ENCODE results near the gene SF3B1. TPM values are rescaled to one million over a fixed set of nuclear protein-coding genes. Genes with fewer than 3 reads are reported as not detected.

SF3B1 gene
- total and polyA plus RNA-seq, 2 of the 13 experiments (the other 11 are each of a cell fraction or from before 2014, with no cell fraction given) = 387 to 750 TPM

- TF ChIP-seq ATF6 (CRISPR knock-in tag; conservative IDR thresholded peaks at IDR 0.05) = no peak
- 0 out of 4 replicates have a peak, but pooled peaks of 1 of the 2 experiments have one; percentile 13 for TF ChIP-seq ATF4 (CRISPR knock-in tag; IDR thresholded peaks at IDR 0.05)
- peak; percentile 51; the same call in 1 of the 2 replicates for TF ChIP-seq ZNF788 (CRISPR knock-in tag; IDR thresholded peaks at IDR 0.05; ENCODE audit: borderline replicate concordance)
- TF ChIP-seq CREB3 (CRISPR knock-in tag; IDR thresholded peaks at IDR 0.05) = no peak
- TF ChIP-seq ZMYM2 (CRISPR knock-in tag; IDR thresholded peaks at IDR 0.05) = no peak
- no peak for TF ChIP-seq SAP130 (CRISPR knock-in tag; IDR thresholded peaks at IDR 0.05; ENCODE audit: low read depth)
- TF ChIP-seq TARDBP (CRISPR knock-in tag; IDR thresholded peaks at IDR 0.05) = no peak
- TF ChIP-seq ZNF337 (CRISPR knock-in tag; IDR thresholded peaks at IDR 0.05; ENCODE audit: borderline replicate concordance, low read depth) = peak; percentile 69; the same call in 1 of the 2 replicates
- peak; percentile 23; the same call in 1 of the 3 replicates for TF ChIP-seq MXI1 (IDR thresholded peaks at IDR 0.05; ENCODE audit: borderline replicate concordance, low read depth, low read length)
- no peak for TF ChIP-seq CREB1 (IDR thresholded peaks at IDR 0.05)
- TF ChIP-seq CREB1 (CRISPR knock-in tag; IDR thresholded peaks at IDR 0.05) = peak; percentile 45; the same call in 1 of the 2 replicates
- TF ChIP-seq HINFP (CRISPR knock-in tag; IDR thresholded peaks at IDR 0.05; ENCODE audit: low read depth) = no peak
- TF ChIP-seq RFXAP (CRISPR knock-in tag; IDR thresholded peaks at IDR 0.05; ENCODE audit: borderline replicate concordance) = 0 out of 2 replicates have a peak, but pooled peaks have one; percentile 30
- TF ChIP-seq ZNF30 (CRISPR knock-in tag; IDR thresholded peaks at IDR 0.05) = no peak
- TF ChIP-seq HHEX (CRISPR knock-in tag; IDR thresholded peaks at IDR 0.05) = no peak
- TF ChIP-seq HOMEZ (CRISPR knock-in tag; IDR thresholded peaks at IDR 0.05; ENCODE audit: low read depth) = 0 out of 2 replicates have a peak, but pooled peaks have one; percentile 8
- TF ChIP-seq ZNF230 (CRISPR knock-in tag; IDR thresholded peaks at IDR 0.05) = peak; percentile 27; the same call in 1 of the 2 replicates
- TF ChIP-seq IRF2 (CRISPR knock-in tag; IDR thresholded peaks at IDR 0.05) = 0 out of 2 replicates have a peak, but pooled peaks have one; percentile 25
- peak; percentile 67 for TF ChIP-seq ZC3H13 (CRISPR knock-in tag; IDR thresholded peaks at IDR 0.05)
- no peak; the same call in 1 of the 2 replicates for TF ChIP-seq HOXA5 (CRISPR knock-in tag; IDR thresholded peaks at IDR 0.05)
- TF ChIP-seq SOX6 (IDR thresholded peaks at IDR 0.05) = no peak
- TF ChIP-seq SOX6 (CRISPR knock-in tag; IDR thresholded peaks at IDR 0.05) = 0 out of 2 replicates have a peak, but pooled peaks have one; percentile 11
These were observed 981 bp upstream of the SF3B1 start (continued) for GRCh38 chr2:197435598-197436420.
